ENCODE measurements around the gene TMEFF2.

The TMEFF2 gene

DNA sequence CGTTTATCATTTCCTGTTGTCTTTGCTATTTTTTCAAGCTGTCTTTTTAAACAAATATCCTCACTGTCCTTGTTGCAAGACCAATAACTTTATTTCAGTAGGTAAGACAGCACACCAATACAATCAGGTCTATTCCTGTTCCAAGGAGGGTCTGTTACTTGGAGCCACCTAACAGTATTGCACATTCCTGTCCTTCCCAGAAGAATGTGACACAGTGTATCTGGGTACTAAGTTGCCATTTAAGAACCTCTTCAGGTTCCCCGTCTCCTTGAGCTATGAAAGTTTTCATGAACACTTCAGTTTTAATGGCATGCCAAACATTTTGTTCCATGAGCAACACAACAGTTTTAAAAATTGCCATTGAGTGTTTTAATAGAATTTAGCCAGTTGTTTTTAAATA is 209.0 kb downstream of the TMEFF2 start:
- ChIA-PET POLR2A (ENCODE audit: low non-redundant PET) (no interaction called here), CTCF (interaction anchor here (0.7 kb wide), 1 partner anchor 11 kb away, joined by 3 read pairs; no protein-coding TSS in a partner anchor)
- TF ChIP-seq, protein P1, sequence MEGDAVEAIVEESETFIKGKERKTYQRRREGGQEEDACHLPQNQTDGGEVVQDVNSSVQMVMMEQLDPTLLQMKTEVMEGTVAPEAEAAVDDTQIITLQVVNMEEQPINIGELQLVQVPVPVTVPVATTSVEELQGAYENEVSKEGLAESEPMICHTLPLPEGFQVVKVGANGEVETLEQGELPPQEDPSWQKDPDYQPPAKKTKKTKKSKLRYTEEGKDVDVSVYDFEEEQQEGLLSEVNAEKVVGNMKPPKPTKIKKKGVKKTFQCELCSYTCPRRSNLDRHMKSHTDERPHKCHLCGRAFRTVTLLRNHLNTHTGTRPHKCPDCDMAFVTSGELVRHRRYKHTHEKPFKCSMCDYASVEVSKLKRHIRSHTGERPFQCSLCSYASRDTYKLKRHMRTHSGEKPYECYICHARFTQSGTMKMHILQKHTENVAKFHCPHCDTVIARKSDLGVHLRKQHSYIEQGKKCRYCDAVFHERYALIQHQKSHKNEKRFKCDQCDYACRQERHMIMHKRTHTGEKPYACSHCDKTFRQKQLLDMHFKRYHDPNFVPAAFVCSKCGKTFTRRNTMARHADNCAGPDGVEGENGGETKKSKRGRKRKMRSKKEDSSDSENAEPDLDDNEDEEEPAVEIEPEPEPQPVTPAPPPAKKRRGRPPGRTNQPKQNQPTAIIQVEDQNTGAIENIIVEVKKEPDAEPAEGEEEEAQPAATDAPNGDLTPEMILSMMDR (conservative IDR thresholded peaks at IDR 0.05; ENCODE audit: low read depth): no peak

DNA sequence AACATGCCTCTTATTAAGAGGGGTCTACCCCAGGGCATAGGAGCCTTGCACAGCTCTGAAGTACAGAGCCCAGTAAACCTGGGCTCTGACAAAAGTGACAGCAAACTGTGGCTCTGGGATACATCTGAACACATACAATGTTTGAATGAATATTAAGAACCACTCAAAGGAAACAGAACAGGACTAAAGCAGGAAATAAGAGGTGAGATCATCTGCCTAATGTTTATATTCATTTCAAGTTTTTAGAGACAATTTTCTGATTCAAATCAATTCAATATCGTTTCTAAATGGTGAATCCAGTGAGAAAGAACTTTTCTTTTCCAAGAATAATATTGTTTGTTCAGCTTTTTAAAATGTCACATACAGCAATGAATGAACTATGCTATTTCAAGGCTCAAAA is 211.1 kb downstream of the TMEFF2 start:
- no peak overlapping the region for H3K27ac ChIP-seq
- ChIA-PET CTCF (no interaction called here), POLR2A (ENCODE audit: low non-redundant PET) (no interaction called here)
- TF ChIP-seq, protein P1 (conservative IDR thresholded peaks at IDR 0.05; ENCODE audit: low read depth): no peak
- DNase-seq (ENCODE audit: low spot score): no peak

More for the DNA sequence above, 209.0 kb downstream of the TMEFF2 start:
- DNase-seq (ENCODE audit: low spot score): no peak
- H3K27ac ChIP-seq: no peak overlapping the region

DNA sequence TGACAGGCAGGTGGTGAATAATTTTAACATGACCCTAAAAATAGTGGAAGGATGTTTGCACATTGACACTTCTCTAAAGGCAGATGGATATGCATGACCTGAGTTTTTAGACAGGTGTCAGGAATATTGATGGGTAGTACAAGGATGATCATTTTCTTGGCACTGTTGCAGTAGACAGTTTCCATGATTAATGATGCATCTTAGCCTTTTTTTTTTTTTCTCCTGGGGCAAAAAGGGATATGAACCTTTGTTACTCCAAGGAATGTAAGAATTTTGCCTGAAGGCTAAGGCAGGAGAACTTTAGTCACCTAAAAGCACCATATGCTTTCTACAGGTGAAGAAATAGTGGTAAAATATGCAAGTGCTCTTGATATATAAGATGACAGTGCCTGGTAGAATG is 211.5 kb downstream of the TMEFF2 start:
- peak; percentile 17 for DNase-seq (ENCODE audit: low spot score)
- ChIA-PET CTCF (no interaction called here), POLR2A (ENCODE audit: low non-redundant PET) (no interaction called here)
- TF ChIP-seq, protein P1 (conservative IDR thresholded peaks at IDR 0.05; ENCODE audit: low read depth): no peak
- H3K27ac ChIP-seq: no peak overlapping the region

DNA sequence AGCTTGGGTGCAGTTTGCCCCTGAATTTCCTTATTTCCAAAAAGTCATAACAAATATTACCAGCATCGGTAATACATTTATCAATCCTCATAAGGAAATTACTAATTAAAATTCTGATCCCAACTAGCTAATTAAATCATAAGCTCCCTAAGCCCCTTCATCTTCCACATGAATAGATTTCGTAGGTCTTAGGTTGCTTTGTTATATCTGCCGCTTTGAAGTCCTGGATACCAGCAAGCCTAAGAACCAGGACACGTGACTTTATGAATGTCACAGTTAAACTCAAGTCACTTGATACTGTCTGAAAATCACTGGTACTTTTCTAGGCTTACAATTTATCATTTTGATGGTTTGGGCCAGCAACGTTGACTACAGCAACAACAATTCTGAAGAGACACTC is 213.0 kb downstream of the TMEFF2 start:
- POLR2A ChIA-PET (ENCODE audit: low non-redundant PET): no interaction called here
- CTCF ChIA-PET: no interaction called here
- DNase-seq (ENCODE audit: low spot score): no peak
- no peak overlapping the region for H3K27ac ChIP-seq
- TF ChIP-seq, protein P1 (conservative IDR thresholded peaks at IDR 0.05; ENCODE audit: low read depth): no peak

DNA sequence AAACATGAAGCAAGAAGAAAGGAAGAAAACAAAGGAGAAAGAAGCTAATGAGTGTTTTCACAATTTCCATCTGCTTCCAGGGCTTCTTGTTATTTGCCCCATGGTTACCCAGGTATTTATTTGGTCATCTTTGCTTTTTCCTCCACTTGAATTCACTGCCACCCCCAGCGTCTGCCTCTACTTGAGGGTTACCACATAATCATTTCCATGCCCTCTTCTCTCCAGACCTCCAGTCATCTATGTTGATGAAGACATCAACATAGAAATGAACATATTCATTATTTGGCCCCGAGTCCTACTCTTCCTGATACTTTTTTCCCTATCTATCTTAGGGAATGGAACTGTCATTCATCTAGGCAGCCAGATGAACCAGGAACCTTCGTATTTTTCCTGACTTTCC is 214.2 kb downstream of the TMEFF2 start:
- ChIA-PET POLR2A (ENCODE audit: low non-redundant PET) (no interaction called here), CTCF (no interaction called here)
- H3K27ac ChIP-seq: no peak overlapping the region
- TF ChIP-seq, protein P1 (conservative IDR thresholded peaks at IDR 0.05; ENCODE audit: low read depth): no peak
- no peak for DNase-seq (ENCODE audit: low spot score)

DNA sequence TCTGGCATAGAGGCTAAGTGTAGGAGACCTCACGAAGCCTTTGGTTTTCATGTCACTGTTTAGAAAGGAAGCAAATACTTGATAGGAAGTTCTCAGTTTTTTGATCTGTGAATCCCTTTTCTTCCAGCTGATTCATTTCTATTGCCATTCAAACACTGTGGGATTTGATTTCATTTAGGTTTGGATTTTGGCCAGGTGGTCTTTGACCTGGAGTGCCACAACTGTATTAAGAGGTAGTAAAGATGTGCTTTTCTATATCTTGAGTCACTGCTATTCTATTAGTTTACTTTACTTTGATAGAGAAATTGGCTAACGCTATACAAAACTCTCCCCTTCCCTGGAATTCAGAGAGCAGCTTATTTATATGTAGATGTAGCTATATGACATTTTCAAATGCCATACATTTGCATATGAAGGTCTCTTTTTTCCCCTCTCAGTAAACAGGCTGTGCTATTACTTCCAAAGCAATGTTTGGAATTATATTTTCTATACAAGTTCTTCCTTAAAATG is 215.5 kb downstream of the TMEFF2 start:
- H3K27ac ChIP-seq: no peak overlapping the region
- no peak for DNase-seq (ENCODE audit: low spot score)
- POLR2A ChIA-PET (ENCODE audit: low non-redundant PET): no interaction called here
- CTCF ChIA-PET: interaction anchor here (0.5 kb wide), 1 partner anchor 198 kb away, joined by 4 read pairs; no protein-coding TSS in a partner anchor
- TF ChIP-seq, protein P1 (conservative IDR thresholded peaks at IDR 0.05; ENCODE audit: low read depth): no peak

DNA sequence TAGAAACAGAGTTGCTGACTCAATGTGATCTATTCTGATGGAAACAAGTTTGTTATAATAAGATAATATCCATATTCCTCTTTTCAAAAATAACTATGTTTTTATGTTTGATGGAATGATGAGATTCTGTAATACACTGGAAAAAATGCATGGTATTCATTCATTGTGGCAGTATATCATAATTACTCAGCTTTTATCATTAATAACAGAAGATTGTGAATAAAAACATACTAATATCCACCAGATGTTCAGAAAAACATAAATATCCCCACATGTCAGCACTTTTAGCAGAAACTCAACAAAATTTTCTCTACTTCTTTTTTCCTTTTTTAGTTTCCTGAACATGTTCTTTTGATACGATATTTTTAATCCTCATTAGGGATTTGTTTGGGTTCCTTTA is 217.0 kb downstream of the TMEFF2 start:
- no peak for DNase-seq (ENCODE audit: low spot score)
- POLR2A ChIA-PET (ENCODE audit: low non-redundant PET): no interaction called here
- TF ChIP-seq, protein P1 (conservative IDR thresholded peaks at IDR 0.05; ENCODE audit: low read depth): no peak
- no peak overlapping the region for H3K27ac ChIP-seq
- CTCF ChIA-PET: no interaction called here

All from RWPE1 (cell line).